IPS DF 4.7 (cell line): ENCODE measurements around the gene TGFBR3L.

Experiments used
- DNase-seq: peaks from one replicate; pipeline ENCODE4 v3.0.0-alpha.2; 2013; ENCODE audit warnings: low spot score; ENCODE audit errors: extremely low read depth

Gene TGFBR3L

GRCh38 chr19:7903244-7904073 is 11.2 kb upstream of the TGFBR3L start, which contains the start of gene MAP2K7:
MAP2K7 (plus strand) TSS chr19:7903877; CDS start chr19:7903945, 68 bp downstream.
- DNase-seq: peak; percentile 98

- no peak for DNase-seq
These were observed 10.3 kb upstream of the TGFBR3L start for GRCh38 chr19:7904074-7905020.

- DNase-seq: no peak
These were observed 9.4 kb upstream of the TGFBR3L start for GRCh38 chr19:7905268-7905667.

GRCh38 chr19:7905859-7906258 is 8.8 kb upstream of the TGFBR3L start:
- no peak for DNase-seq

- no peak for DNase-seq
These were observed 7.5 kb upstream of the TGFBR3L start for GRCh38 chr19:7907122-7907521.

- no peak for DNase-seq
These were observed 7.1 kb upstream of the TGFBR3L start for GRCh38 chr19:7907544-7907943.

GRCh38 chr19:7908078-7908699 is 6.4 kb upstream of the TGFBR3L start:
- no peak for DNase-seq

GRCh38 chr19:7908742-7909461 is 5.7 kb upstream of the TGFBR3L start:
- no peak for DNase-seq

- no peak for DNase-seq
These were observed 5.1 kb upstream of the TGFBR3L start for GRCh38 chr19:7909471-7910067.

GRCh38 chr19:7910321-7911161 is 4.1 kb upstream of the TGFBR3L start:
- no peak for DNase-seq

- DNase-seq: no peak
These were observed 3.0 kb upstream of the TGFBR3L start for GRCh38 chr19:7911508-7912143.

- no peak for DNase-seq
These were observed 2.4 kb upstream of the TGFBR3L start for GRCh38 chr19:7912144-7912696.

GRCh38 chr19:7912697-7913564 is 1.7 kb upstream of the TGFBR3L start:
- DNase-seq: no peak

GRCh38 chr19:7913652-7914051 is 978 bp upstream of the TGFBR3L start:
- DNase-seq: no peak

- DNase-seq: no peak
These were observed 531 bp upstream of the TGFBR3L start for GRCh38 chr19:7914099-7914498.

- no peak for DNase-seq
These were observed 846 bp downstream of the TGFBR3L start for GRCh38 chr19:7915250-7916102.
